Smooth muscle cell (in vitro differentiated cells): Measurements from ENCODE around the gene DCANP1. TPM values are rescaled to one million over a fixed set of nuclear protein-coding genes. Genes with fewer than 3 reads are reported as not detected.

ENCODE experiments used
- DNase-seq: peaks from one replicate; lab custom pipeline; 2025; ENCODE audit not compliant: unreplicated experiment; lab: John Stamatoyannopoulos, UW
- H2AFZ ChIP-seq: fragments of 200-600 bp; sonication (generic); 2 replicates; pipeline ENCODE4 v1.6.0; 2016; ENCODE audit warnings: antibody characterized with exemption, low read depth, mild to moderate bottlenecking
- H3F3A ChIP-seq: fragments of 200-600 bp; sonication (generic); 2 replicates; pipeline ENCODE4 v1.6.0; 2017; ENCODE audit warnings: antibody characterized with exemption, low read depth
- H3K27ac ChIP-seq: fragments of 200-600 bp; sonication (generic); 2 replicates; pipeline ENCODE4 v1.5.1; 2016; ENCODE audit warnings: low read depth, mild to moderate bottlenecking
- H3K27me3 ChIP-seq: fragments of 200-600 bp; sonication (generic); 2 replicates; pipeline ENCODE4 v1.6.1; 2016; ENCODE audit warnings: low read depth, mild to moderate bottlenecking
- H3K36me3 ChIP-seq: fragments of 200-600 bp; sonication (generic); 2 replicates; pipeline ENCODE4 v1.5.1; 2016; ENCODE audit warnings: low read depth
- H3K4me1 ChIP-seq: fragments of 200-600 bp; sonication (generic); 2 replicates; pipeline ENCODE4 v1.5.1; 2016; ENCODE audit warnings: low read depth
- H3K4me2 ChIP-seq: fragments of 200-600 bp; sonication (generic); 2 replicates; pipeline ENCODE4 v1.6.0; 2016; ENCODE audit warnings: mild to moderate bottlenecking
- H3K4me3 ChIP-seq: fragments of 200-600 bp; sonication (generic); 2 replicates; pipeline ENCODE4 v1.5.1; 2016; ENCODE audit warnings: mild to moderate bottlenecking
- H3K79me2 ChIP-seq: fragments of 200-600 bp; sonication (generic); 2 replicates; pipeline ENCODE4 v1.6.0; 2016; ENCODE audit warnings: low read depth, mild to moderate bottlenecking
- H3K9ac ChIP-seq: fragments of 200-600 bp; sonication (generic); 2 replicates; pipeline ENCODE4 v1.6.0; 2016; ENCODE audit warnings: low read depth
- H3K9me3 ChIP-seq: fragments of 200-600 bp; sonication (generic); replicated peaks from 2 replicates; pipeline ENCODE4 v1.5.1; 2016; ENCODE audit warnings: low read depth
- H4K20me1 ChIP-seq: fragments of 200-600 bp; sonication (generic); 2 replicates; pipeline ENCODE4 v1.6.0; 2016; ENCODE audit warnings: low read depth
- CTCF ChIP-seq: fragments of 200-600 bp; sonication (generic); IDR thresholded peaks from 2 replicates; pipeline ENCODE4 v1.5.1; 2017; ENCODE audit warnings: borderline replicate concordance, mild to moderate bottlenecking, antibody characterized with exemption; ENCODE audit not compliant: insufficient read depth, poor library complexity, severe bottlenecking
- WGBS: methylation state at CpG from one replicate; pipeline ENCODE4 v1.1.7; 2016; ENCODE audit warnings: low lambda C conversion rate; 5-methylcytosine and 5-hydroxymethylcytosine counted together
- polyA plus RNA-seq: library from polyadenylated mRNA; unstranded; fragments of >200 nt; fragmentation: Nextera tagmentation; extraction: Ambion mirVana; gene quantifications from 2 replicates; pipeline ENCODE4 v1.2.1, GENCODE V29; 2016
- total RNA-seq: library from RNA; depleted of rRNA; stranded (reverse); fragments of >200 nt; gene quantifications from 2 replicates; pipeline ENCODE4 v1.2.3, GENCODE V29; 2014

The DCANP1 gene
- total and polyA plus RNA-seq, 2 experiments from 2014 or later = not detected

GRCh38 chr5:135455876-135456237 is 8.7 kb upstream of the DCANP1 start:
- 94% methylated on average over 4 of the region's 4 CpGs for WGBS

GRCh38 chr5:135454946-135455345 is 7.8 kb upstream of the DCANP1 start:
- TF ChIP-seq CTCF = no peak
- H3K27me3 ChIP-seq = no peaks in the 10 kb centered on the region
- H3K4me1 ChIP-seq = no peaks in the 10 kb centered on the region
- H3K27ac ChIP-seq = no peak overlapping the region
- H3K9ac ChIP-seq = no peak overlapping the region
- no peak for DNase-seq
- H3K4me2 ChIP-seq = no peak overlapping the region
- no peaks in the 10 kb centered on the region for H3K9me3 ChIP-seq
- H3F3A ChIP-seq = no peaks in the 10 kb centered on the region
- H3K36me3 ChIP-seq = no peaks in the 10 kb centered on the region
- WGBS = 96% methylated on average over 3 of the region's 3 CpGs
- no peaks in the 10 kb centered on the region for H4K20me1 ChIP-seq
- H3K79me2 ChIP-seq = no peaks in the 10 kb centered on the region
- no peak overlapping the region for H2AFZ ChIP-seq
- no peak overlapping the region for H3K4me3 ChIP-seq

More at GRCh38 chr5:135455876-135456237, 8.7 kb upstream of the DCANP1 start:
- TF ChIP-seq CTCF = no peak
- DNase-seq = no peak
- Histone ChIP-seq H3K36me3 (no peaks in the 10 kb centered on the region), H3K27ac (peak overlapping the region; percentile 77), H3K27me3 (no peaks in the 10 kb centered on the region), H3K79me2 (no peaks in the 10 kb centered on the region), H3F3A (no peaks in the 10 kb centered on the region), H3K4me1 (no peaks in the 10 kb centered on the region), H3K9me3 (no peaks in the 10 kb centered on the region), H3K4me2 (peak overlapping the region; percentile 54), H3K9ac (peak overlapping the region; percentile 9), H2AFZ (no peak overlapping the region), H4K20me1 (no peaks in the 10 kb centered on the region), H3K4me3 (no peak overlapping the region)

GRCh38 chr5:135453613-135454012 is 6.5 kb upstream of the DCANP1 start:
- no peaks in the 10 kb centered on the region for H3K9me3 ChIP-seq
- no peaks in the 10 kb centered on the region for H3F3A ChIP-seq
- no peak overlapping the region for H3K27ac ChIP-seq
- no peak overlapping the region for H3K9ac ChIP-seq
- WGBS = 73% methylated on average over 4 of the region's 4 CpGs
- H3K27me3 ChIP-seq = no peaks in the 10 kb centered on the region
- no peaks in the 10 kb centered on the region for H3K79me2 ChIP-seq
- H3K4me1 ChIP-seq = no peaks in the 10 kb centered on the region
- no peak overlapping the region for H2AFZ ChIP-seq
- no peak overlapping the region for H3K4me2 ChIP-seq
- H3K36me3 ChIP-seq = no peaks in the 10 kb centered on the region
- H4K20me1 ChIP-seq = no peaks in the 10 kb centered on the region
- no peak for DNase-seq
- no peak overlapping the region for H3K4me3 ChIP-seq
- no peak for TF ChIP-seq CTCF

GRCh38 chr5:135452321-135453030 is 5.3 kb upstream of the DCANP1 start, which contains the start of gene TIFAB:
TIFAB (minus strand) TSS chr5:135452351; CDS start chr5:135449939, 2,412 bp downstream.
- Histone ChIP-seq H3K4me2 (no peak within 1 kb of the TSS), H2AFZ (no peak within 1 kb of the TSS), H3K4me1 (no peaks in the 10 kb centered on the region), H3K9ac (no peak within 1 kb of the TSS), H3F3A (peaks cover 6% of the 10 kb centered on the region), H3K4me3 (no peak within 1 kb of the TSS), H4K20me1 (no peaks in the 10 kb centered on the region), H3K27me3 (no peaks in the 10 kb centered on the region), H3K27ac (no peak within 1 kb of the TSS), H3K36me3 (no peaks in the 10 kb centered on the region), H3K9me3 (no peaks in the 10 kb centered on the region), H3K79me2 (no peaks in the 10 kb centered on the region)
- no peak for DNase-seq
- TF ChIP-seq CTCF = no peak
- WGBS = 91% methylated on average over 10 of the region's 10 CpGs
